ENCODE measurements around the gene ABCB6.

- no peak for TF ChIP-seq POLR2A (IDR thresholded peaks at IDR 0.05; ENCODE audit: low read length)
- TF ChIP-seq GATA1 (IDR thresholded peaks at IDR 0.05; ENCODE audit: low read depth, low read length), result no peak
Measured at GRCh38 chr2:219213486-219214071, 5.2 kb downstream of the ABCB6 start.

Data from erythroblast (primary cell).